Mesenchymal stem cell (in vitro differentiated cells and primary cell): ENCODE measurements around the gene EIF2AK3.

ENCODE experiments used
- DNase-seq: peaks from one replicate; pipeline ENCODE4 v3.0.0-alpha.2; 2013
- H2AFZ ChIP-seq: one replicate; pipeline ENCODE4 v1.6.1; 2013; ENCODE audit warnings: low read depth, mild to moderate bottlenecking, control low read depth, inconsistent platforms, low read length, moderate library complexity
- H2AK5ac ChIP-seq: 2 replicates; pipeline ENCODE4 v1.6.1; 2013; ENCODE audit warnings: low read length, moderate library complexity, mild to moderate bottlenecking, inconsistent platforms; ENCODE audit not compliant: severe bottlenecking
- H2BK120ac ChIP-seq: one replicate; pipeline ENCODE4 v1.6.1; 2013; ENCODE audit warnings: low read depth, mild to moderate bottlenecking, inconsistent platforms, low read length, moderate library complexity
- H2BK12ac ChIP-seq, 2 experiments: one replicate each; pipeline ENCODE4 v1.6.1; 2013; ENCODE audit warnings: inconsistent platforms in 2 of 2, low read length in 2 of 2, mild to moderate bottlenecking in 2 of 2, moderate library complexity in 2 of 2, control low read depth in 1 of 2
- H2BK15ac ChIP-seq: one replicate; pipeline ENCODE4 v1.6.1; 2013; ENCODE audit warnings: mild to moderate bottlenecking, low read depth, inconsistent platforms; ENCODE audit not compliant: poor library complexity, severe bottlenecking
- H2BK5ac ChIP-seq: 2 replicates; pipeline ENCODE4 v1.6.1; 2013; ENCODE audit warnings: low read depth, mild to moderate bottlenecking, low read length, control low read depth, inconsistent platforms; ENCODE audit not compliant: poor library complexity, severe bottlenecking
- H3K14ac ChIP-seq, 2 experiments: one replicate each; pipeline ENCODE4 v1.6.1; 2013; ENCODE audit warnings: inconsistent platforms in 2 of 2, low read length in 2 of 2, control low read depth in 1 of 2, mild to moderate bottlenecking in 1 of 2, moderate library complexity in 1 of 2
- H3K18ac ChIP-seq, 2 experiments: one replicate each; pipeline ENCODE4 v1.6.1; 2013; ENCODE audit warnings: inconsistent platforms in 2 of 2, low read length in 2 of 2, control low read depth in 1 of 2, low read depth in 1 of 2, mild to moderate bottlenecking in 1 of 2
- H3K23ac ChIP-seq, 2 experiments: one replicate each; pipeline ENCODE4 v1.6.1; 2013; ENCODE audit warnings: inconsistent platforms in 2 of 2, low read length in 2 of 2, mild to moderate bottlenecking in 2 of 2, moderate library complexity in 2 of 2, control low read depth in 1 of 2
- H3K27ac ChIP-seq: 2 replicates; pipeline ENCODE4 v1.5.1; 2013; ENCODE audit warnings: mild to moderate bottlenecking, moderate library complexity, low read length, control low read depth, inconsistent platforms; ENCODE audit not compliant: poor library complexity, severe bottlenecking
- H3K27me3 ChIP-seq, 2 experiments: 2 replicates each; pipeline versions ENCODE4 v1.6.1 to v1.7.0; 2013; ENCODE audit warnings: low read length in 2 of 2, mild to moderate bottlenecking in 2 of 2, moderate library complexity in 2 of 2, control low read depth in 1 of 2, inconsistent platforms in 1 of 2; ENCODE audit not compliant: control insufficient read depth in 1 of 2, insufficient read depth in 1 of 2
- H3K36me3 ChIP-seq, 2 experiments: 2 replicates each; pipeline versions ENCODE4 v1.6.1 to v1.7.0; 2013; ENCODE audit warnings: low read length in 2 of 2, control low read depth in 1 of 2, inconsistent platforms in 1 of 2, low read depth in 1 of 2, mild to moderate bottlenecking in 1 of 2; ENCODE audit not compliant: insufficient read depth in 2 of 2, control insufficient read depth in 1 of 2
- H3K4ac ChIP-seq, 2 experiments: one replicate each; pipeline ENCODE4 v1.6.1; 2013; ENCODE audit warnings: inconsistent platforms in 2 of 2, low read length in 2 of 2, mild to moderate bottlenecking in 2 of 2, moderate library complexity in 2 of 2, control low read depth in 1 of 2, low read depth in 1 of 2
- H3K4me1 ChIP-seq: 2 replicates; pipeline ENCODE4 v1.6.1; 2013; ENCODE audit warnings: low read depth, low read length, control low read depth; ENCODE audit not compliant: control insufficient read depth, insufficient read depth
- H3K4me2 ChIP-seq: 2 replicates; pipeline ENCODE4 v1.6.1; 2013; ENCODE audit warnings: low read length, mild to moderate bottlenecking, inconsistent platforms; ENCODE audit not compliant: poor library complexity, severe bottlenecking
- H3K4me3 ChIP-seq, 2 experiments: 2 replicates each; pipeline versions ENCODE4 v1.5.1 to v1.7.0; 2013; ENCODE audit warnings: low read length in 2 of 2, mild to moderate bottlenecking in 2 of 2, control low read depth in 1 of 2, low read depth in 1 of 2; ENCODE audit not compliant: insufficient read depth in 1 of 2
- H3K79me1 ChIP-seq: replicated peaks from 2 replicates; pipeline ENCODE4 v1.6.1; 2013; ENCODE audit warnings: mild to moderate bottlenecking, control low read depth, low read length, inconsistent platforms; ENCODE audit not compliant: poor library complexity, severe bottlenecking
- H3K9ac ChIP-seq: 2 replicates; pipeline ENCODE4 v1.7.0; 2013; ENCODE audit warnings: mild to moderate bottlenecking, low read length, moderate library complexity
- H3K9me3 ChIP-seq: 2 replicates; pipeline ENCODE4 v1.7.0; 2013; ENCODE audit warnings: mild to moderate bottlenecking, low read length; ENCODE audit not compliant: control insufficient read depth
- H4K8ac ChIP-seq: one replicate; pipeline ENCODE4 v1.6.1; 2013; ENCODE audit warnings: inconsistent platforms, mild to moderate bottlenecking, low read length, moderate library complexity
- H4K91ac ChIP-seq: one replicate; pipeline ENCODE4 v1.6.1; 2013; ENCODE audit warnings: mild to moderate bottlenecking, low read length, inconsistent platforms
- WGBS: methylation state at CpG from one replicate; pipeline ENCODE4 v1.1.7; 2013; ENCODE audit warnings: mixed read lengths; 5-methylcytosine and 5-hydroxymethylcytosine counted together

The EIF2AK3 gene

DNA sequence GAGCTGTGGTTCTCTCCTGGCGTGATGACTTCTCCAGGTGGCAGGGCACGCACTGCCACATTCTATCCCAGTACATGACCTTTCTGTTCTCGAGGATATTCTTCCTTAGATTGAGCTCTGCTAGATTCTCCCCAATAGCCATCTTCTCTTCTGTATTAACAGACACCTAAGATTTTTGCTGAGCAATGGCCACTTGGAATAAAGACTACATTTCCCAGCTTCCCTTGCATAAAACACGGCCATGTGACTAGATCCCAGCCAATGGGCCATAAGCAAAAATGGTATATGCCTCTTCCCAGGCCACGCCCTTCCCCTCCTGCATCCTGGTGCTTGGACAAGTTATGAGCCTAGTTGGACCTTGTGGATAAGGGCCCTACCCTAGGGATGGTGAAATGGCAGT lies 82.1 kb downstream of the EIF2AK3 start:
- H3K4me2 ChIP-seq = no peak overlapping the region

DNA sequence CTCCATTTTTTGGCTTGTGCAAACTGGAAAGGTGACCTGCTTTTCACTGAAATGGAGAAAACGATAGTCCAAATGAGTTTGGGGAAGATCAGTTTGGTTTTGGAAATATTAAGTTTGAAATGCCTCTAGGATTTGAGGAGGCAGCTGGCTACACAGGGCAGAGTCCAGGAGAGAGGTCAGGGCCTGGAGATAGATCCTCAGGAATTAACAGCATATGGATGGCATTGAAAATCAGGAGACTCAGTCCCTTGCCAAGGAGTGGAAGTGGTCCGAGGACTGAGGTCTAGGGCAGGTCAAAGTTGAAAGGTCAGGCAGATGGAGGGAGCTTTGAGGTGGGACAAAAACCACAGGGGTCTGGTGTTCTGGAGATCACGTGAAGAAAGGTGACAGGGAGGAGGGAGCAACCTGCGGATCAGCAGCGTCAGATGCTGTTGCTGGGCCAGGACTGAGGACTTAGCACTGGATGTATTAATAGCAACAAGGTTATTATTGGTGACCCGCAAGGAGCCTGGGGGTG lies 83.7 kb downstream of the EIF2AK3 start:
- Histone ChIP-seq H3K9me3 (no peaks in the 10 kb centered on the region), H2AFZ (no peak overlapping the region), H4K91ac (no peak overlapping the region), H3K23ac (no peak overlapping the region), H3K27me3 (no peaks in the 10 kb centered on the region), H4K8ac (no peak overlapping the region), H2BK12ac (no peak overlapping the region), H3K4me2 (no peak overlapping the region), H3K18ac (no peak overlapping the region), H3K79me1 (no peaks in the 10 kb centered on the region), H3K14ac (no peak overlapping the region), H2BK15ac (no peak overlapping the region), H3K4me3 (no peak overlapping the region), H2BK5ac (no peak overlapping the region), H2BK120ac (no peak overlapping the region), H3K4ac (no peak overlapping the region), H3K9ac (no peak overlapping the region), H3K27ac (no peak overlapping the region), H2AK5ac (no peak overlapping the region), H3K36me3 (no peaks in the 10 kb centered on the region), H3K4me1 (no peaks in the 10 kb centered on the region)
- DNase-seq = no peak
- WGBS = 73% methylated on average over 5 of the region's 6 CpGs

More for the DNA sequence above, 82.1 kb downstream of the EIF2AK3 start:
- Histone ChIP-seq H3K14ac (no peak overlapping the region), H4K91ac (no peak overlapping the region), H4K8ac (no peak overlapping the region), H3K9ac (no peak overlapping the region), H3K27me3 (peaks cover 5 to 10% of the 10 kb centered on the region in 2 experiments), H3K23ac (no peak overlapping the region), H3K9me3 (no peaks in the 10 kb centered on the region), H3K4me3 (no peak overlapping the region), H3K18ac (no peak overlapping the region), H2BK120ac (no peak overlapping the region), H3K4me1 (peaks cover 6% of the 10 kb centered on the region), H2BK5ac (no peak overlapping the region), H2AFZ (no peak overlapping the region), H3K79me1 (no peaks in the 10 kb centered on the region), H3K36me3 (no peaks in the 10 kb centered on the region), H2BK12ac (no peak overlapping the region), H3K4ac (no peak overlapping the region), H2BK15ac (no peak overlapping the region), H2AK5ac (no peak overlapping the region), H3K27ac (no peak overlapping the region)
- WGBS = 83% methylated on average over 5 of the region's 5 CpGs
- DNase-seq = peak; percentile 34

DNA sequence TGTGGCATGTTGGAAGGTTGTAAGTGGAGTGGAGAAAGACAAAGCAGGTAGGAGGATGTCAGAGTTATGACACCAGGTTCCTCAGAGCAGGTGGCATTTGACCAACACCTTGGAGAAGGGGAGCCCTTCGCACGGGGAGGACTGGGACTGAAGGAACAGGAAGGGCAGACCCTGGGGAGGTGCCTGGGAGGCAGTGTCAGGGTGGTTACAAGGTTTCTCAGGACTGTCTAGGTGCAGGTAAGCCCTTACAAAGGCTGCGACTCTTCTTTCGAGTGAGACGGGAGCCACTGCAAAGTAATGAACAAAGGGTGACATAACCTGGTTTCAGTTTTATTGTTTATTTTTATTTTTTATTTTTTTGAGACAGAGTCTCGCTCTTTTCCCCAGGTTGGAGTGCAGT lies 84.6 kb downstream of the EIF2AK3 start:
- Histone ChIP-seq H3K27ac (no peak overlapping the region), H3K36me3 (no peaks in the 10 kb centered on the region), H3K4me2 (no peak overlapping the region), H4K8ac (no peak overlapping the region), H3K9ac (no peak overlapping the region), H3K4me1 (no peaks in the 10 kb centered on the region), H2AK5ac (no peak overlapping the region), H2BK15ac (no peak overlapping the region), H2BK12ac (no peak overlapping the region), H3K27me3 (no peaks in the 10 kb centered on the region), H3K14ac (no peak overlapping the region), H3K79me1 (no peaks in the 10 kb centered on the region), H4K91ac (no peak overlapping the region), H2AFZ (no peak overlapping the region), H3K9me3 (no peaks in the 10 kb centered on the region), H3K4me3 (no peak overlapping the region), H2BK5ac (no peak overlapping the region), H3K23ac (no peak overlapping the region), H3K18ac (no peak overlapping the region), H2BK120ac (no peak overlapping the region), H3K4ac (no peak overlapping the region)
- WGBS = 92% methylated on average over 6 of the region's 6 CpGs
- no peak for DNase-seq

DNA sequence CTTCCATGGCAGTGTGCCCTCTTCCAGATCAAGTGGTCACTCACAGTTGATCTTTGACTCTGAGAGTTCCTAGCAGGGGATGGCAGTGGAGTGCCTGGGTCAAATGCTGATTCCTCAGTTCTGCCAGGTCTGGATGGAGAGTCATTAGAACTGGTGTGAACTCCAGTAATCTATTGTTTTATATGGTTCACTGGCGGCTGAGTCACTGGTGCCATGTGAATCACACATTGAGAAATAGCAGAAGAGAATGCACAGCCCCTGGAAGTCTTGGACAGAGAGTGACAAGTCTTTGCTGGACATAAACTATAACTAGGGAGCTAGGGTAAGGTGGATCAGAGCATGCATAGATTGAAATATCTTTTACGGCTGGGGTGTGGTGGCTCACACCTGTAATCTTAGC lies 86.9 kb downstream of the EIF2AK3 start:
- H2AFZ ChIP-seq = no peak overlapping the region
- no peak overlapping the region for H3K18ac ChIP-seq
- H3K4ac ChIP-seq = no peak overlapping the region
- no peak overlapping the region for H3K4me2 ChIP-seq
- no peak overlapping the region for H4K91ac ChIP-seq
- H3K27ac ChIP-seq = no peak overlapping the region
- no peak overlapping the region for H2BK15ac ChIP-seq
- peak; percentile 26 for DNase-seq
- H4K8ac ChIP-seq = no peak overlapping the region
- H3K9ac ChIP-seq = no peak overlapping the region
- no peak overlapping the region for H2BK5ac ChIP-seq
- no peak overlapping the region for H3K4me3 ChIP-seq
- H3K4me1 ChIP-seq = no peaks in the 10 kb centered on the region
- 87% methylated on average over 2 of the region's 2 CpGs for whole genome bisulfite sequencing
- H3K9me3 ChIP-seq = no peaks in the 10 kb centered on the region
- no peak overlapping the region for H2AK5ac ChIP-seq
- H2BK120ac ChIP-seq = no peak overlapping the region
- no peak overlapping the region for H3K23ac ChIP-seq
- H3K79me1 ChIP-seq = no peaks in the 10 kb centered on the region
- no peaks in the 10 kb centered on the region for H3K36me3 ChIP-seq
- no peak overlapping the region for H2BK12ac ChIP-seq
- H3K14ac ChIP-seq = no peak overlapping the region
- H3K27me3 ChIP-seq = no peaks in the 10 kb centered on the region
